GM12878 (cell line): ENCODE data around the gene TUBB. TPM values are rescaled to one million over a fixed set of nuclear protein-coding genes. Genes with fewer than 3 reads are reported as not detected.

ENCODE experiments used
- ATF7 ChIP-seq: fragments of 450-650 bp; IDR thresholded peaks from 2 replicates; pipeline ENCODE4 v1.6.1; 2016; ENCODE audit warnings: low read depth, mild to moderate bottlenecking
- CBX3 ChIP-seq: fragments of 200-600 bp; sonication (generic); IDR thresholded peaks from 2 replicates; pipeline ENCODE4 v1.6.1; 2016; ENCODE audit warnings: low read depth, borderline replicate concordance
- EP300 ChIP-seq, 2 experiments: fragments of 150-350 bp in 1 of 2; IDR thresholded peaks; 2 replicates each; pipeline ENCODE4 v1.6.1; 2011 to 2012; ENCODE audit warnings: low read depth in 2 of 2, low read length in 2 of 2, borderline replicate concordance in 1 of 2, improper control_type of control experiment in 1 of 2, inconsistent platforms in 1 of 2; ENCODE audit not compliant: control insufficient read depth in 1 of 2
- FOS ChIP-seq: IDR thresholded peaks from 3 replicates; pipeline ENCODE4 v1.6.1; 2011; ENCODE audit warnings: borderline replicate concordance; ENCODE audit not compliant: insufficient read length; ENCODE audit errors: extremely low read depth
- FOXK2 ChIP-seq: fragments of 450-650 bp; IDR thresholded peaks from 2 replicates; pipeline ENCODE4 v1.6.1; 2017; ENCODE audit warnings: mild to moderate bottlenecking, moderate library complexity
- JUNB ChIP-seq: IDR thresholded peaks from 2 replicates; pipeline ENCODE4 v1.6.1; 2016; ENCODE audit warnings: antibody characterized with exemption, mild to moderate bottlenecking
- MTA2 ChIP-seq: fragments of 450-650 bp; IDR thresholded peaks from 2 replicates; pipeline ENCODE4 v1.6.1; 2016; ENCODE audit warnings: low read depth, mild to moderate bottlenecking, moderate library complexity
- MYC ChIP-seq: IDR thresholded peaks from 2 replicates; pipeline ENCODE4 v1.6.1; 2011; ENCODE audit warnings: mild to moderate bottlenecking, low read length, moderate library complexity, inconsistent platforms; ENCODE audit not compliant: insufficient read depth, insufficient replicate concordance, insufficient read length, severe bottlenecking
- NR2C2 ChIP-seq: IDR thresholded peaks from 2 replicates; pipeline ENCODE4 v1.6.1; 2011; ENCODE audit warnings: borderline replicate concordance, low read depth; ENCODE audit not compliant: control insufficient read depth, insufficient read length
- TBL1XR1 ChIP-seq: IDR thresholded peaks from 2 replicates; pipeline ENCODE4 v1.6.1; 2012; ENCODE audit warnings: low read depth, low read length, improper control_type of control experiment
- ZBED1 ChIP-seq: IDR thresholded peaks from 2 replicates; pipeline ENCODE4 v1.6.1; 2016; ENCODE audit warnings: borderline replicate concordance
- ZNF217 ChIP-seq: fragments of 450-650 bp; IDR thresholded peaks from 2 replicates; pipeline ENCODE4 v1.6.1; 2017; ENCODE audit warnings: antibody characterized with exemption, mild to moderate bottlenecking
- polyA plus RNA-seq, 11 experiments: library from polyadenylated mRNA; depleted of rRNA in 4 of 11; unstranded in 6 of 11; stranded (reverse) in 5 of 11; fragments of >200 nt; fragmentation: Nextera tagmentation in 4 of 11; fragmentation: Illumina TruSeq in 1 of 11; extraction: Ambion mirVana in 4 of 11; extraction: Trizol in 1 of 11; gene quantifications; 1 replicate in 1 of 11; 2 replicates in 10 of 11; pipeline versions ENCODE4 v1.2.1 to v1.2.3, GENCODE V29; 2011 to 2016; ENCODE audit warnings: inconsistent platforms in 2 of 11, missing spikeins in 2 of 11, low read depth in 1 of 11
- total RNA-seq, 4 experiments: library from RNA; depleted of rRNA in 3 of 4; stranded (reverse); fragments of >200 nt in 3 of 4; fragmentation: Illumina TruSeq in 1 of 4; extraction: Trizol in 1 of 4; gene quantifications; 2 replicates each; pipeline versions ENCODE4 v1.2.1 to v1.2.3, GENCODE V29; 2013 to 2021
- TF ChIP-seq, protein P1 (sequence below): IDR thresholded peaks from 2 replicates; pipeline ENCODE4 v1.6.1; 2012; ENCODE audit warnings: mild to moderate bottlenecking, low read depth, low read length
- TF ChIP-seq, protein P2 (sequence below): fragments of 450-650 bp; IDR thresholded peaks from 2 replicates; pipeline ENCODE4 v1.6.1; 2017; ENCODE audit warnings: mild to moderate bottlenecking
- TF ChIP-seq, protein P3 (sequence below): fragments of 450-650 bp; IDR thresholded peaks from 2 replicates; pipeline ENCODE4 v1.6.1; 2017; ENCODE audit warnings: mild to moderate bottlenecking, moderate library complexity
- TF ChIP-seq, protein P4 (sequence below): fragments of 450-650 bp; IDR thresholded peaks from 2 replicates; pipeline ENCODE4 v1.6.1; 2016; ENCODE audit warnings: mild to moderate bottlenecking
- TF ChIP-seq, protein P5 (sequence below): fragments of 450-650 bp; IDR thresholded peaks from 2 replicates; pipeline ENCODE4 v1.6.1; 2017; ENCODE audit warnings: borderline replicate concordance

The TUBB gene
- total and polyA plus RNA-seq, 10 of the 15 experiments (the other 5 are each of a cell fraction or from before 2014, with no cell fraction given) = 1,039 to 3,052 (median 1,656) TPM

DNA sequence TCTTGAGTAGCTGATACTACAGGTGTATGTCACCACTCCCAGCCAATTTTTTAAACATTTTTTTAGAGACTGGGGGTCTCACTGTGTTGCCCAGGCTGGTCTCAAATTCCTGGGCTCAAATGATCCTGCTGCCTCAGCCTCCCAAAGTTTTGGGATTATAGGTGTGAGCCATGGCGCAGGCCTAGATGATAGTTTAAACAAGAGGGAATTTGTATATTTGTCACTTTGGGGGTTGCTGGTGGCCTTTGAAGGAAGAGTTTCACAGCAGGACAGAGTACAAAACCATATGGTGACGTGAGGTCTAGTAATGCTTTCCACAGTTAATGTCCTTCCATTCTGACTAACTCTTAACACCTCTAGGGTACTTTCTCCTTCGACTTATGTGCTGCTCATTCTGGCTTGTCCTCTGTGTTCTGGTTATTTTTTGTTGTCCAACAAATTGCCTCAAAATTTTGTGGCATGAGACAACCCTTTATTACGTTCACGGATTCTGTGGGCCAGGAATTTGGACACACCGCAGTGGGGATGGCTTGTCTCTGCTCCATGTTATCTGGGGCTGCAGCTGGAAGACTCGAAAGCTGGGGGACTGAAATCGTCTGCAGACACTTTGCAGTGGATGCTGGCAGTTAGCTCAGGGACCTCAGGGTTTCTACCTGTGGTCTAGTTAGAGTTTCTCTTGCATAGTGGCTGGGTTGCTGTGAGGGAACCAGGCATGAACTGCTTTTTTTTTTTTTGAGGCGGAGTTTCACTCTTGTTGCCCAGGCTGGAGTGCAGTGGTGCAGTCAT is 47.2 kb downstream of the TUBB start (continued):
- TF ChIP-seq, protein P1, sequence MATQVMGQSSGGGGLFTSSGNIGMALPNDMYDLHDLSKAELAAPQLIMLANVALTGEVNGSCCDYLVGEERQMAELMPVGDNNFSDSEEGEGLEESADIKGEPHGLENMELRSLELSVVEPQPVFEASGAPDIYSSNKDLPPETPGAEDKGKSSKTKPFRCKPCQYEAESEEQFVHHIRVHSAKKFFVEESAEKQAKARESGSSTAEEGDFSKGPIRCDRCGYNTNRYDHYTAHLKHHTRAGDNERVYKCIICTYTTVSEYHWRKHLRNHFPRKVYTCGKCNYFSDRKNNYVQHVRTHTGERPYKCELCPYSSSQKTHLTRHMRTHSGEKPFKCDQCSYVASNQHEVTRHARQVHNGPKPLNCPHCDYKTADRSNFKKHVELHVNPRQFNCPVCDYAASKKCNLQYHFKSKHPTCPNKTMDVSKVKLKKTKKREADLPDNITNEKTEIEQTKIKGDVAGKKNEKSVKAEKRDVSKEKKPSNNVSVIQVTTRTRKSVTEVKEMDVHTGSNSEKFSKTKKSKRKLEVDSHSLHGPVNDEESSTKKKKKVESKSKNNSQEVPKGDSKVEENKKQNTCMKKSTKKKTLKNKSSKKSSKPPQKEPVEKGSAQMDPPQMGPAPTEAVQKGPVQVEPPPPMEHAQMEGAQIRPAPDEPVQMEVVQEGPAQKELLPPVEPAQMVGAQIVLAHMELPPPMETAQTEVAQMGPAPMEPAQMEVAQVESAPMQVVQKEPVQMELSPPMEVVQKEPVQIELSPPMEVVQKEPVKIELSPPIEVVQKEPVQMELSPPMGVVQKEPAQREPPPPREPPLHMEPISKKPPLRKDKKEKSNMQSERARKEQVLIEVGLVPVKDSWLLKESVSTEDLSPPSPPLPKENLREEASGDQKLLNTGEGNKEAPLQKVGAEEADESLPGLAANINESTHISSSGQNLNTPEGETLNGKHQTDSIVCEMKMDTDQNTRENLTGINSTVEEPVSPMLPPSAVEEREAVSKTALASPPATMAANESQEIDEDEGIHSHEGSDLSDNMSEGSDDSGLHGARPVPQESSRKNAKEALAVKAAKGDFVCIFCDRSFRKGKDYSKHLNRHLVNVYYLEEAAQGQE = no peak
- TF ChIP-seq JUNB = peak; percentile 63; the same call in 1 of the 2 replicates
- TF ChIP-seq, protein P2, sequence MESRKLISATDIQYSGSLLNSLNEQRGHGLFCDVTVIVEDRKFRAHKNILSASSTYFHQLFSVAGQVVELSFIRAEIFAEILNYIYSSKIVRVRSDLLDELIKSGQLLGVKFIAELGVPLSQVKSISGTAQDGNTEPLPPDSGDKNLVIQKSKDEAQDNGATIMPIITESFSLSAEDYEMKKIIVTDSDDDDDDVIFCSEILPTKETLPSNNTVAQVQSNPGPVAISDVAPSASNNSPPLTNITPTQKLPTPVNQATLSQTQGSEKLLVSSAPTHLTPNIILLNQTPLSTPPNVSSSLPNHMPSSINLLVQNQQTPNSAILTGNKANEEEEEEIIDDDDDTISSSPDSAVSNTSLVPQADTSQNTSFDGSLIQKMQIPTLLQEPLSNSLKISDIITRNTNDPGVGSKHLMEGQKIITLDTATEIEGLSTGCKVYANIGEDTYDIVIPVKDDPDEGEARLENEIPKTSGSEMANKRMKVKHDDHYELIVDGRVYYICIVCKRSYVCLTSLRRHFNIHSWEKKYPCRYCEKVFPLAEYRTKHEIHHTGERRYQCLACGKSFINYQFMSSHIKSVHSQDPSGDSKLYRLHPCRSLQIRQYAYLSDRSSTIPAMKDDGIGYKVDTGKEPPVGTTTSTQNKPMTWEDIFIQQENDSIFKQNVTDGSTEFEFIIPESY = no peak
- TF ChIP-seq NR2C2 = no peak
- TF ChIP-seq ZNF217 = no peak
- TF ChIP-seq, protein P3, sequence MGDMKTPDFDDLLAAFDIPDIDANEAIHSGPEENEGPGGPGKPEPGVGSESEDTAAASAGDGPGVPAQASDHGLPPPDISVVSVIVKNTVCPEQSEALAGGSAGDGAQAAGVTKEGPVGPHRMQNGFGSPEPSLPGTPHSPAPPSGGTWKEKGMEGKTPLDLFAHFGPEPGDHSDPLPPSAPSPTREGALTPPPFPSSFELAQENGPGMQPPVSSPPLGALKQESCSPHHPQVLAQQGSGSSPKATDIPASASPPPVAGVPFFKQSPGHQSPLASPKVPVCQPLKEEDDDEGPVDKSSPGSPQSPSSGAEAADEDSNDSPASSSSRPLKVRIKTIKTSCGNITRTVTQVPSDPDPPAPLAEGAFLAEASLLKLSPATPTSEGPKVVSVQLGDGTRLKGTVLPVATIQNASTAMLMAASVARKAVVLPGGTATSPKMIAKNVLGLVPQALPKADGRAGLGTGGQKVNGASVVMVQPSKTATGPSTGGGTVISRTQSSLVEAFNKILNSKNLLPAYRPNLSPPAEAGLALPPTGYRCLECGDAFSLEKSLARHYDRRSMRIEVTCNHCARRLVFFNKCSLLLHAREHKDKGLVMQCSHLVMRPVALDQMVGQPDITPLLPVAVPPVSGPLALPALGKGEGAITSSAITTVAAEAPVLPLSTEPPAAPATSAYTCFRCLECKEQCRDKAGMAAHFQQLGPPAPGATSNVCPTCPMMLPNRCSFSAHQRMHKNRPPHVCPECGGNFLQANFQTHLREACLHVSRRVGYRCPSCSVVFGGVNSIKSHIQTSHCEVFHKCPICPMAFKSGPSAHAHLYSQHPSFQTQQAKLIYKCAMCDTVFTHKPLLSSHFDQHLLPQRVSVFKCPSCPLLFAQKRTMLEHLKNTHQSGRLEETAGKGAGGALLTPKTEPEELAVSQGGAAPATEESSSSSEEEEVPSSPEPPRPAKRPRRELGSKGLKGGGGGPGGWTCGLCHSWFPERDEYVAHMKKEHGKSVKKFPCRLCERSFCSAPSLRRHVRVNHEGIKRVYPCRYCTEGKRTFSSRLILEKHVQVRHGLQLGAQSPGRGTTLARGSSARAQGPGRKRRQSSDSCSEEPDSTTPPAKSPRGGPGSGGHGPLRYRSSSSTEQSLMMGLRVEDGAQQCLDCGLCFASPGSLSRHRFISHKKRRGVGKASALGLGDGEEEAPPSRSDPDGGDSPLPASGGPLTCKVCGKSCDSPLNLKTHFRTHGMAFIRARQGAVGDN = peak; percentile 69
- peak in 1 of 2 experiments; percentile 86; a peak in 3 of 4 replicates for TF ChIP-seq EP300 (IDR thresholded peaks at IDR 0.05; ENCODE audit: borderline replicate concordance in 1 of 2, control insufficient read depth in 1 of 2, low read depth in 2 of 2, low read length in 2 of 2)
- TF ChIP-seq ZBED1 = no peak
- TF ChIP-seq FOXK2 = no peak
- no peak for TF ChIP-seq MYC
- TF ChIP-seq, protein P4, sequence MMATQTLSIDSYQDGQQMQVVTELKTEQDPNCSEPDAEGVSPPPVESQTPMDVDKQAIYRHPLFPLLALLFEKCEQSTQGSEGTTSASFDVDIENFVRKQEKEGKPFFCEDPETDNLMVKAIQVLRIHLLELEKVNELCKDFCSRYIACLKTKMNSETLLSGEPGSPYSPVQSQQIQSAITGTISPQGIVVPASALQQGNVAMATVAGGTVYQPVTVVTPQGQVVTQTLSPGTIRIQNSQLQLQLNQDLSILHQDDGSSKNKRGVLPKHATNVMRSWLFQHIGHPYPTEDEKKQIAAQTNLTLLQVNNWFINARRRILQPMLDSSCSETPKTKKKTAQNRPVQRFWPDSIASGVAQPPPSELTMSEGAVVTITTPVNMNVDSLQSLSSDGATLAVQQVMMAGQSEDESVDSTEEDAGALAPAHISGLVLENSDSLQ = no peak
- TF ChIP-seq TBL1XR1 = no peak
- TF ChIP-seq ATF7 = peak; percentile 95
- peak; percentile 94 for TF ChIP-seq MTA2
- TF ChIP-seq, protein P5, sequence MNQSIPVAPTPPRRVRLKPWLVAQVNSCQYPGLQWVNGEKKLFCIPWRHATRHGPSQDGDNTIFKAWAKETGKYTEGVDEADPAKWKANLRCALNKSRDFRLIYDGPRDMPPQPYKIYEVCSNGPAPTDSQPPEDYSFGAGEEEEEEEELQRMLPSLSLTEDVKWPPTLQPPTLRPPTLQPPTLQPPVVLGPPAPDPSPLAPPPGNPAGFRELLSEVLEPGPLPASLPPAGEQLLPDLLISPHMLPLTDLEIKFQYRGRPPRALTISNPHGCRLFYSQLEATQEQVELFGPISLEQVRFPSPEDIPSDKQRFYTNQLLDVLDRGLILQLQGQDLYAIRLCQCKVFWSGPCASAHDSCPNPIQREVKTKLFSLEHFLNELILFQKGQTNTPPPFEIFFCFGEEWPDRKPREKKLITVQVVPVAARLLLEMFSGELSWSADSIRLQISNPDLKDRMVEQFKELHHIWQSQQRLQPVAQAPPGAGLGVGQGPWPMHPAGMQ = no peak
- TF ChIP-seq CBX3 = no peak
- no peak for TF ChIP-seq FOS
